Motor neuron (in vitro differentiated cells): ENCODE data around the gene ZNF609. TPM values are rescaled to one million over a fixed set of nuclear protein-coding genes. Genes with fewer than 3 reads are reported as not detected.

Experiments
- ATAC-seq, 8 experiments: fragments of 200-7000 bp; cut with Tn5 transposase; replicated peaks in 6 of 8; 2 replicates each; pipeline ENCODE4 v1.8.0; 2021; ENCODE audit warnings: mild to moderate bottlenecking in 8 of 8, moderate library complexity in 8 of 8
- H3K27ac ChIP-seq, 2 donors: fragments of 250-450 bp; sonication (Bioruptor Pico); 2 replicates each; pipeline ENCODE4 v1.9.0; 2021; ENCODE audit warnings: antibody characterized with exemption in 2 of 2, mild to moderate bottlenecking in 2 of 2, moderate library complexity in 1 of 2
- H3K4me1 ChIP-seq, 2 donors: fragments of 250-450 bp; sonication (Bioruptor Pico); replicated peaks in 1 of 2; 2 replicates each; pipeline ENCODE4 v1.6.1; 2021; ENCODE audit warnings: antibody characterized with exemption in 2 of 2, mild to moderate bottlenecking in 2 of 2, moderate library complexity in 1 of 2
- H3K4me3 ChIP-seq, 5 donors: fragments of 250-450 bp; sonication (Bioruptor Pico); 2 replicates each; pipeline ENCODE4 v1.9.0; 2021; ENCODE audit warnings: antibody characterized with exemption in 5 of 5, mild to moderate bottlenecking in 5 of 5, moderate library complexity in 4 of 5
- whole genome bisulfite sequencing, 10 experiments: fragments of 450-650 bp; shearing (Covaris generic); methylation state at CpG; one replicate each; pipeline ENCODE4 v1.0.0; 2022; 5-methylcytosine and 5-hydroxymethylcytosine counted together
- in situ Hi-C, 9 experiments: fragments of 400-800 bp; cut with MboI; loops; one replicate each; pipeline ENCODE4 v1.15.0; 2021; ENCODE audit warnings: low sequenced_read_pairs in 9 of 9, low pct_unique_long_range_greater_than_20kb in 2 of 9; ENCODE audit not compliant: unreplicated experiment in 9 of 9
- total RNA-seq, 8 experiments: library from RNA; unstranded; fragments of 300-600 nt; gene quantifications; 2 replicates each; pipeline versions ENCODE4 v1.2.3 to v1.2.4, GENCODE V29; 2022

Gene ZNF609, protein sequence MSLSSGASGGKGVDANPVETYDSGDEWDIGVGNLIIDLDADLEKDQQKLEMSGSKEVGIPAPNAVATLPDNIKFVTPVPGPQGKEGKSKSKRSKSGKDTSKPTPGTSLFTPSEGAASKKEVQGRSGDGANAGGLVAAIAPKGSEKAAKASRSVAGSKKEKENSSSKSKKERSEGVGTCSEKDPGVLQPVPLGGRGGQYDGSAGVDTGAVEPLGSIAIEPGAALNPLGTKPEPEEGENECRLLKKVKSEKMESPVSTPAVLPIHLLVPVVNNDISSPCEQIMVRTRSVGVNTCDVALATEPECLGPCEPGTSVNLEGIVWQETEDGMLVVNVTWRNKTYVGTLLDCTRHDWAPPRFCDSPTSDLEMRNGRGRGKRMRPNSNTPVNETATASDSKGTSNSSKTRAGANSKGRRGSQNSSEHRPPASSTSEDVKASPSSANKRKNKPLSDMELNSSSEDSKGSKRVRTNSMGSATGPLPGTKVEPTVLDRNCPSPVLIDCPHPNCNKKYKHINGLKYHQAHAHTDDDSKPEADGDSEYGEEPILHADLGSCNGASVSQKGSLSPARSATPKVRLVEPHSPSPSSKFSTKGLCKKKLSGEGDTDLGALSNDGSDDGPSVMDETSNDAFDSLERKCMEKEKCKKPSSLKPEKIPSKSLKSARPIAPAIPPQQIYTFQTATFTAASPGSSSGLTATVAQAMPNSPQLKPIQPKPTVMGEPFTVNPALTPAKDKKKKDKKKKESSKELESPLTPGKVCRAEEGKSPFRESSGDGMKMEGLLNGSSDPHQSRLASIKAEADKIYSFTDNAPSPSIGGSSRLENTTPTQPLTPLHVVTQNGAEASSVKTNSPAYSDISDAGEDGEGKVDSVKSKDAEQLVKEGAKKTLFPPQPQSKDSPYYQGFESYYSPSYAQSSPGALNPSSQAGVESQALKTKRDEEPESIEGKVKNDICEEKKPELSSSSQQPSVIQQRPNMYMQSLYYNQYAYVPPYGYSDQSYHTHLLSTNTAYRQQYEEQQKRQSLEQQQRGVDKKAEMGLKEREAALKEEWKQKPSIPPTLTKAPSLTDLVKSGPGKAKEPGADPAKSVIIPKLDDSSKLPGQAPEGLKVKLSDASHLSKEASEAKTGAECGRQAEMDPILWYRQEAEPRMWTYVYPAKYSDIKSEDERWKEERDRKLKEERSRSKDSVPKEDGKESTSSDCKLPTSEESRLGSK (N-terminal part only)
- total RNA-seq = 10 to 100 TPM; 11.7 to 86.7 (median 27.7) TPM

- Histone ChIP-seq H3K4me3 (peak within 1 kb of the TSS; percentile 60 to 93 (median 77)), H3K27ac (peak within 1 kb of the TSS; percentile 85 to 89), H3K4me1 (peaks cover 54 to 60% of the 10 kb centered on the region in 2 donors)
- 0 to 24% (median 0%) methylated on average over 4 to 5 of the region's 45 CpGs; no CpG with 5 or more reads in 7 of the 10 experiments for WGBS, 10 experiments
- in situ Hi-C loops = no loop called here
- ATAC-seq = peak; percentile 74 to 83 (median 77)
Observed at GRCh38 chr15:64460206-64460723, at the start of gene ZNF609. Gene ZNF609 (plus strand): TSS chr15:64460578. CDS start chr15:64499420, 38,842 bp downstream.

GRCh38 chr15:64412216-64412615 lies 48.2 kb upstream of the ZNF609 start:
- WGBS, 10 experiments = 82 to 100% (median 100%) methylated on average over 1 to 2 of the region's 2 CpGs

DNA sequence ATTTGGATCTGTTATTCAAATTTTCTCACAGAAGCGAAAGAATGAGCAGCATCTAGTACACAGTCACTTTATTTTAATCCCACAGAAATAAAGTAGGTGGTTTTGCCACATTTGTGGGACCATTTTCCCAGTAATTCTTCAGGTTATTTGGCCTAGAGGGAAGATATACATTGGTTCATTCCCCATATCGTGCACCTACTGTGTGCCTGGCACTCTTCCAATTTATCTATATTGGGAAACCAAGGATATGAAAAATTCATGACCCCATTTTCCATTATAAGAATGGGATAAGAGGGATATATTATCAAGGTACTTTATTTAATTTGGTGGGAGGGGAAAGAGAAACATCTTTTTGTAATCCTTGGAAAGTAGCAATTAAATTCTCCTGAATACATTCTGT lies 37.7 kb upstream of the ZNF609 start:
- H3K4me3 ChIP-seq = no peak overlapping the region
- no peaks in the 10 kb centered on the region for H3K4me1 ChIP-seq
- no peak overlapping the region for H3K27ac ChIP-seq
- in situ Hi-C loops = no loop called here
- WGBS, 10 experiments = 86 to 100% (median 100%) methylated on average over 1 to 2 of the region's 2 CpGs; no CpG with 5 or more reads in 1 of the 10 experiments
- no peak for ATAC-seq

More at GRCh38 chr15:64412216-64412615, 48.2 kb upstream of the ZNF609 start:
- H3K4me3 ChIP-seq = no peak overlapping the region
- no peaks in the 10 kb centered on the region for H3K4me1 ChIP-seq
- in situ Hi-C loops = no loop called here
- H3K27ac ChIP-seq = no peak overlapping the region
- ATAC-seq = no peak

DNA sequence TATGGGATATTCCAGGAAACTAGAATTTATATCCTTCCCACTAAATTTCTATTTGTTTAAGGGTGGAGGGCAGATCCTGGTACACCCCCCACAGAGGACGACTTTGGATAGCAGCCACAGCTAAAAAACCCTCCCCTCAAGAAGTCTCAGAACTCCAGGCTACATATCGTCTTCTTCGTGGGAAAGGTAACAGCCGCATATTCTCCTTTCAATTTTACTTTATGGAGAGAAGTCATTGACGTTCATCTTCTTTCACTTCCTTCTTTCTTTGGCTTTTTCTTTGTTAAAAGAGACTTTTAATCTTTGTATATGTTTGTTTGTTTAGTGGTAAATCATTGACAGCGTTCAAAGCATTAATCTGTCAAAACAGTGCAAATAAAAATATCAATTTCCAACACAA lies 36.4 kb upstream of the ZNF609 start:
- in situ Hi-C loops = no loop called here
- Histone ChIP-seq H3K4me3 (no peak overlapping the region), H3K4me1 (no peaks in the 10 kb centered on the region), H3K27ac (no peak overlapping the region)
- 58 to 100% (median 88%) methylated on average over 2 to 6 of the region's 6 CpGs for WGBS, 10 experiments
- no peak for ATAC-seq

GRCh38 chr15:64425221-64425620 lies 35.2 kb upstream of the ZNF609 start:
- WGBS, 10 experiments = 8 to 100% (median 89%) methylated on average over 2 to 3 of the region's 3 CpGs; no CpG with 5 or more reads in 3 of the 10 experiments
- peaks cover 2 to 3% of the 10 kb centered on the region in 2 donors for H3K4me1 ChIP-seq
- ATAC-seq = no peak
- in situ Hi-C loops = loop anchor here in 2 of 9 experiments (25.0 kb wide), 2 partner anchors 237 to 262 kb away; no protein-coding TSS in a partner anchor
- no peak overlapping the region for H3K4me3 ChIP-seq
- H3K27ac ChIP-seq = no peak overlapping the region

DNA sequence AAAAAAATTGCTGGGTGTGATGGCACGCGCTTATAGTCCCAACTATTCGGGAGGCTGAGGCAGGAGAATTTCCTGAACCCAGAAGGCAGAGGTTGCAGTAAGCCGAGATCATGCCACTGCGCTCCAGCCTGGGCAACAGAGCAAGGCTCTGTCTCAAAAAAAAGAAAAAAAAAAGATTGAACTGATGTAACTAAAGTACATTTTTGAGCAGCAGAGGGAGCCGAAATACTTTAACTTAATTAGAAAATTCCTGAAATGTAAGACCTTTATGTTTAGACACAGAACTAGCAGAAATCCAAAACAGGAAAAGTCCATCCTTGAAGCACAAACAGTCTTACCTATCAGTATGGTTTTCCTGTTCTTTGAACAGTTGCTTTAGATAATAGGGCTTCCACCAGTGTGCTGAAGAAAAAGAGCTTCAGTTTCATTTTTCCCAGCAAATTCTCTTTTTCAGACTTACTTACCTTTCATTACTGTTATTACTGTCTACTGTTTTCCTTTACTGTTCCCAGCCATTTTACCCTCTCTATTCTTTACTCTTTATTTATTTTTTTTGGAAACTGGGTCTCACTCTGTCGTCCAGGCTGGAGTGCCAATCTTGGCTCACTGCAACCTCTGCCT lies 33.4 kb upstream of the ZNF609 start:
- Histone ChIP-seq H3K27ac (no peak overlapping the region), H3K4me3 (no peak overlapping the region), H3K4me1 (peaks cover 3 to 5% of the 10 kb centered on the region in 2 donors)
- WGBS, 10 experiments = 43 to 100% (median 93%) methylated on average over 1 to 7 of the region's 7 CpGs
- in situ Hi-C loops = loop anchor here in 2 of 9 experiments (25.0 kb wide), 2 partner anchors 235 to 260 kb away; no protein-coding TSS in a partner anchor
- ATAC-seq = peak in 1 of 8 experiments; percentile 31

DNA sequence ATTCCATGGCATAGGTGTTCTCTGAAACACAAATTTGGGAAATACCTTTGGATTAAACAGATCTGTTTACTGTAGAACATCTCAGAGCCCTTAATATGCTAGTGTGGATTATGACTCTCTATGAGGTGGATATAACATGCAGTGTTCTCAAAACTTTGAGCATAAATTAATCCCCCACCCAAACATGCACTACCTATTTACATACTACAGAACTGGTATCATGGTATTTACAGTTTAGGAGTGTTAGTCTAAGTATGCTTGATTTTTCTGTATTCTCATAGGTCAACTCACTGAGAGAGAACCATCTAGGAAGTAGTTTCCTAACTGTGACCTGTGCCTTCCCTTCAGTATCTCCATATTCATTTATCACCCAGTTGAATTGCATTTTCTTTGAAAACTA lies 30.9 kb upstream of the ZNF609 start:
- no peak overlapping the region for H3K27ac ChIP-seq
- in situ Hi-C loops = loop anchor here in 2 of 9 experiments (25.0 kb wide), 2 partner anchors 233 to 258 kb away; no protein-coding TSS in a partner anchor
- H3K4me1 ChIP-seq = peaks cover 3 to 5% of the 10 kb centered on the region in 2 donors
- H3K4me3 ChIP-seq = no peak overlapping the region
- ATAC-seq = peak in 3 of 8 experiments; percentile 43 to 65 (median 54)

- peak in 2 of 8 experiments; percentile 59 to 70 for ATAC-seq
- no peak overlapping the region for H3K27ac ChIP-seq
- in situ Hi-C loops = loop anchor here in 2 of 9 experiments (25.0 kb wide), 2 partner anchors 232 to 257 kb away; no protein-coding TSS in a partner anchor
- H3K4me3 ChIP-seq = no peak overlapping the region
- WGBS, 10 experiments = 0 to 38% (median 10%) methylated on average over 1 to 3 of the region's 3 CpGs
- H3K4me1 ChIP-seq = peaks cover 3 to 5% of the 10 kb centered on the region in 2 donors
Observed at GRCh38 chr15:64430000-64430735, 30.2 kb upstream of the ZNF609 start.

DNA sequence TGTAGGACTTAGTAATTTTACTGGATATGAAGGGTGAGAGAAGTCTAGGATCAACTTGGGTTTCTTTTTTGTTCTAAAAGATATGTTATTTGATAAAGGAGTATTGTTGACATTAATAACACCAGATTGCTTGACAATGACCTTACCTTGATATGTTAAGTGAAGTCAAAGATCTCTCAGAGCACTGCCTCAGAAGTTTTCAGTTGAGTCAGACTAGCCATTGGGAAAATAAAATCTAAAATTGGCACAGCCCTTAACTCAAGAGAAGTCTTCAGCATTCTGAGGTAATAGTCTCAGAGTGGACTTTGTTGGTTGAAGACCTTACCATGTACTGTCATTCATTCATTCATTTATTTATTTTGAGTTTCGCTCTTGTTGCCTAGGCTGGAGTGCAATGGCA lies 22.4 kb upstream of the ZNF609 start:
- H3K27ac ChIP-seq = no peak overlapping the region
- in situ Hi-C loops = loop anchor here in 2 of 9 experiments (25.0 kb wide), 2 partner anchors 224 to 249 kb away; no protein-coding TSS in a partner anchor
- 67 to 100% methylated on average over 1 of the region's 1 CpG; no CpG with 5 or more reads in 8 of the 10 experiments for WGBS, 10 experiments
- ATAC-seq = no peak
- no peaks in the 10 kb centered on the region for H3K4me1 ChIP-seq
- no peak overlapping the region for H3K4me3 ChIP-seq

GRCh38 chr15:64438653-64439447 lies 21.5 kb upstream of the ZNF609 start:
- no peaks in the 10 kb centered on the region for H3K4me1 ChIP-seq
- no peak overlapping the region for H3K27ac ChIP-seq
- WGBS, 10 experiments = 81 to 100% (median 92%) methylated on average over 1 to 6 of the region's 6 CpGs
- no peak for ATAC-seq
- H3K4me3 ChIP-seq = no peak overlapping the region
- in situ Hi-C loops = loop anchor here in 2 of 9 experiments (25.0 kb wide), 2 partner anchors 223 to 248 kb away; no protein-coding TSS in a partner anchor

GRCh38 chr15:64441852-64442251 lies 18.5 kb upstream of the ZNF609 start:
- Histone ChIP-seq H3K27ac (no peak overlapping the region), H3K4me1 (no peaks in the 10 kb centered on the region), H3K4me3 (no peak overlapping the region)
- ATAC-seq = no peak
- in situ Hi-C loops = loop anchor here in 2 of 9 experiments (25.0 kb wide), 2 partner anchors 220 to 245 kb away; no protein-coding TSS in a partner anchor
- 83 to 100% (median 94%) methylated on average over 1 to 3 of the region's 3 CpGs; no CpG with 5 or more reads in 1 of the 10 experiments for WGBS, 10 experiments
